Naive thymus-derived CD4-positive, alpha-beta T cell (primary cell): ENCODE results near the gene FRMD4A. TPM values are rescaled to one million over a fixed set of nuclear protein-coding genes. Genes with fewer than 3 reads are reported as not detected.

Source experiments
- ATAC-seq: fragments of 150-1000 bp; cut with Tn5 transposase; 2 replicates; pipeline ENCODE4 v1.10.0; 2021; ENCODE audit warnings: mild to moderate bottlenecking, moderate library complexity
- CTCF ChIA-PET: fragments of 350-600 bp; sonication (Branson Sonifier 250); formaldehyde crosslinking; loops from one replicate; lab custom pipeline; 2021; ENCODE audit warnings: antibody characterized with exemption; lab: Charles Lee
- POLR2A ChIA-PET: fragments of 350-600 bp; sonication (Branson Sonifier 250); formaldehyde crosslinking; loops from one replicate; lab custom pipeline; 2021; ENCODE audit warnings: antibody characterized with exemption, inconsistent platforms; lab: Charles Lee
- DNase-seq, 9 donors: peaks; one replicate each; pipeline versions ENCODE4 v3.0.0 to v3.0.0-alpha.2; 2020 to 2022; ENCODE audit warnings: mixed read lengths in 1 of 9
- H3K27ac ChIP-seq: one replicate; pipeline ENCODE4 v1.7.0; 2013; ENCODE audit warnings: mild to moderate bottlenecking, low read depth, low read length, moderate library complexity
- H3K27me3 ChIP-seq, 2 donors: one replicate each; pipeline ENCODE4 v1.7.0; 2013; ENCODE audit warnings: low read length in 2 of 2, mild to moderate bottlenecking in 2 of 2, moderate library complexity in 2 of 2; ENCODE audit not compliant: control insufficient read depth in 2 of 2, insufficient read depth in 2 of 2
- H3K36me3 ChIP-seq, 3 experiments: 1 replicate in 2 of 3; 2 replicates in 1 of 3; pipeline ENCODE4 v1.7.0; 2013; ENCODE audit warnings: low read length in 3 of 3, mild to moderate bottlenecking in 3 of 3, moderate library complexity in 1 of 3; ENCODE audit not compliant: insufficient read depth in 3 of 3, control insufficient read depth in 2 of 3
- H3K4me1 ChIP-seq, 2 donors: one replicate each; pipeline ENCODE4 v1.7.0; 2013; ENCODE audit warnings: low read length in 2 of 2, mild to moderate bottlenecking in 2 of 2, moderate library complexity in 1 of 2; ENCODE audit not compliant: control insufficient read depth in 2 of 2, insufficient read depth in 2 of 2
- H3K4me3 ChIP-seq: 2 replicates; pipeline ENCODE4 v1.7.0; 2013; ENCODE audit warnings: mild to moderate bottlenecking, low read length
- H3K9me3 ChIP-seq, 3 experiments: 1 replicate in 2 of 3; 2 replicates in 1 of 3; pipeline ENCODE4 v1.7.0; 2013; ENCODE audit warnings: low read length in 3 of 3; ENCODE audit not compliant: control insufficient read depth in 2 of 3
- H3K27ac Mint-ChIP-seq, 9 donors: one replicate each; pipeline ENCODE4 v1.8.0; 2020 to 2022; ENCODE audit warnings: mixed read lengths in 9 of 9, mild to moderate bottlenecking in 8 of 9, moderate library complexity in 5 of 9, inconsistent platforms in 2 of 9
- H3K27me3 Mint-ChIP-seq, 5 donors: one replicate each; pipeline ENCODE4 v1.8.0; 2021 to 2022; ENCODE audit warnings: mixed read lengths in 5 of 5, mild to moderate bottlenecking in 1 of 5
- H3K36me3 Mint-ChIP-seq, 5 donors: one replicate each; pipeline ENCODE4 v1.8.0; 2020 to 2022; ENCODE audit warnings: mixed read lengths in 5 of 5, mild to moderate bottlenecking in 3 of 5, inconsistent platforms in 1 of 5
- H3K4me1 Mint-ChIP-seq, 7 donors: one replicate each; pipeline ENCODE4 v1.8.0; 2020 to 2022; ENCODE audit warnings: mixed read lengths in 7 of 7, mild to moderate bottlenecking in 3 of 7, inconsistent platforms in 1 of 7
- H3K4me3 Mint-ChIP-seq, 10 donors: one replicate each; pipeline ENCODE4 v1.8.0; 2020 to 2022; ENCODE audit warnings: mild to moderate bottlenecking in 10 of 10, mixed read lengths in 10 of 10, moderate library complexity in 6 of 10, inconsistent platforms in 2 of 10
- H3K9me3 Mint-ChIP-seq, 11 donors: one replicate each; pipeline ENCODE4 v1.8.0; 2020 to 2022; ENCODE audit warnings: mixed read lengths in 11 of 11, mild to moderate bottlenecking in 4 of 11, inconsistent platforms in 1 of 11, moderate library complexity in 1 of 11
- intact Hi-C, 2 donors: fragments of 100-400 bp; cut with micrococcal nuclease; formaldehyde crosslinking; loops; one replicate each; pipeline ENCODE4 v1.15.1; 2023
- polyA plus RNA-seq, 2 donors: library from polyadenylated mRNA; unstranded; fragments of 300-500 nt; fragmentation: Illumina TruSeq; gene quantifications; one replicate each; pipeline ENCODE4 v1.2.3, GENCODE V29; 2021
- total RNA-seq, 6 experiments: library from RNA in 5 of 6; stranded (reverse) in 5 of 6; gene quantifications; 1 replicate in 5 of 6; 2 replicates in 1 of 6; pipeline ENCODE4 v1.2.3 and lab custom pipeline; 2021 to 2026

Gene FRMD4A
- total and polyA plus RNA-seq, 7 experiments from 2014 or later: 0.10 to 3.1 (median 0.62) TPM

DNA sequence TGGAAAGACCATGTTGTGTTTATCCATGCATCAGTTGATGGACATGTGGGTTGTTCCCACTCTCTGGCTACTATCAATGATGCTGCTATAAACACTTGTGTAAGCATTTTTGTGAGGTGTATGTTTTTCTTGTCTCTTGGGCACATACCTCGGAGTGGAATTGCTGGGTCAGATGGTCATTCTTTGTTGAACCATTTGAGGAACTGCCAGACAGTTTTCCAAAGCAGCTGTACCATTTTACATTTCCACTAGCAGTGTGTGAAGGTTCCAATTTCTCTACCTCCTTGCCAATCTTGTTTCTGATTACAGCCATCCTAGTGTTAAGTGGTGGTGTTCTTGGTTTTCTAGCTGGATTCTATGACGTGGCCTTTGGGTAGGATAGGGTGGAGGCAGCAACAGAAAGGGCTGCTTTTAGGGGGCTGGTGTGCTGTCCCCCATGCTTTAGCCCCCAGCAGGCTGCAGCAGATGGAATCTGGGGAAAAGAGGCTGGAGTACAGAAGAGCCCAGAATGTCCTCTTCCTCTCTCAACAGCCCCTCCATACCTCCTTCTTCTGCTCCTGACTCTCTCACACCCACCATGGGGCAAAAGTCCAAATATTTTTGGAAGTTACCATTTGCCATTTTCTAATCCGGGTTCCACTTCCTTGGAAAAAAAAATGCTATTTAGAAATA, 352.7 kb downstream of the FRMD4A start:
- Histone ChIP-seq H3K36me3 (no peaks in the 10 kb centered on the region), H3K27me3 (no peaks in the 10 kb centered on the region), H3K27ac (no peak overlapping the region), H3K9me3 (no peaks in the 10 kb centered on the region), H3K4me3 (no peak overlapping the region), H3K4me1 (no peaks in the 10 kb centered on the region)
- Mint-ChIP-seq H3K27ac (no peak overlapping the region), H3K9me3 (no peaks in the 10 kb centered on the region), H3K27me3 (no peaks in the 10 kb centered on the region), H3K4me1 (no peaks in the 10 kb centered on the region), H3K36me3 (no peaks in the 10 kb centered on the region), H3K4me3 (no peak overlapping the region)
- DNase-seq: no peak
- ATAC-seq: no peak
- intact Hi-C loops: no loop called here
- CTCF ChIA-PET: no interaction called here
- POLR2A ChIA-PET: no interaction called here

GRCh38 chr10:13973742-13974141, 357.0 kb downstream of the FRMD4A start:
- ATAC-seq: no peak
- intact Hi-C loops: no loop called here

GRCh38 chr10:13972609-13973008, 358.1 kb downstream of the FRMD4A start:
- no peaks in the 10 kb centered on the region for H3K36me3 Mint-ChIP-seq
- ChIA-PET POLR2A (no interaction called here), CTCF (interaction anchor here (0.5 kb wide), 1 partner anchor 90 kb away, joined by 3 read pairs; no protein-coding TSS in a partner anchor)

More at GRCh38 chr10:13973742-13974141, 357.0 kb downstream of the FRMD4A start:
- no peaks in the 10 kb centered on the region for H3K36me3 ChIP-seq
- H3K4me1 Mint-ChIP-seq: no peaks in the 10 kb centered on the region
- no peaks in the 10 kb centered on the region for H3K36me3 Mint-ChIP-seq
- H3K9me3 ChIP-seq: no peaks in the 10 kb centered on the region
- H3K27ac Mint-ChIP-seq: no peak overlapping the region
- H3K27me3 Mint-ChIP-seq: peaks cover 0 to 7% (median 0%) of the 10 kb centered on the region in 5 donors
- H3K4me3 ChIP-seq: no peak overlapping the region
- ChIA-PET CTCF (no interaction called here), POLR2A (no interaction called here)
- no peaks in the 10 kb centered on the region for H3K9me3 Mint-ChIP-seq
- H3K27ac ChIP-seq: no peak overlapping the region
- H3K27me3 ChIP-seq: no peaks in the 10 kb centered on the region
- no peaks in the 10 kb centered on the region for H3K4me1 ChIP-seq
- DNase-seq: no peak
- H3K4me3 Mint-ChIP-seq: no peak overlapping the region

DNA sequence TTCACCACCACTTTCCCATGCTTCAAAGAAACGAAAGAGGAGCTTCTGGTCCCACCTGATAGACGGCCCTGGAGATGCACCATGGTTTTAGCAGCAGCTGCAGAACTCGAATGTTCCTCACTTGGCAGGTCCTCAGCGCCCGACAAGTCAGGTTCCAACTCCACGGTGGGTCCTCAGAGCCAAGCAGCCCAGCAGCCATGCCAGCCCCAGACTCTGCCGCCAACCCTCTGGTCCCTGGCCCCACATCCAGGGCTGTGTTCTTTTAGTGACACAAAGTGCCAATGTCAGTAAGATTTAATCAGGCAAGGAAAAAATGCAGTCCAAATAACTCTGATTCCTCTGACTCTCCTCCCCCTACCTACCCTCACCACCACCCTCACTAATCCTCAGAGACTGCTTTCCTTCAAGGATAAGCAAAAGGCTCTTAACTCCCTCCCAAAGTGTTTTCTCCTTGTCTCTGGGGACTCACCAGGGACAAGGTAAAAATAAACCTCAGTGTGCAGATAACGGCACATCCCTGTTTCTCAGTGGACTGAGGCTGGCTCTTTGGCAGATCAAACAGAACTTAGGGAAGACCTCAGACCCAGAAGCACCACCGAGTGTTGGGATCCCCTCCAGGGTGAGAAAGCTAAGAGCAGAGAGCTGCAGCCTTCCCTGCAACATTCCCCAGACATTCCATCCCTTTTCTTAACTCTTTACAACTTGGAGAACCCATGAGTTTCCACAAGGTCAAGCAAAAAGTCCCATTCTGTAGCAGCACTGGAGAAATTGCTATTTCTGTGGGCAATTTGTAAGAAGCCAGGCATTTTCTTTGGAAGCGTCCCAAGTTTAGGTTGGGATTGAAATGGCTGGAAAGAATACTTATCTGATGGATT, 358.9 kb downstream of the FRMD4A start:
- H3K36me3 Mint-ChIP-seq: no peaks in the 10 kb centered on the region
- H3K27ac Mint-ChIP-seq: peak overlapping the region in 1 of 9 donors; percentile 18
- peaks cover 0 to 7% (median 0%) of the 10 kb centered on the region in 5 donors for H3K27me3 Mint-ChIP-seq
- ATAC-seq (no peak), DNase-seq (no peak)
- H3K9me3 Mint-ChIP-seq: peaks cover 0 to under 1% (median 0%) of the 10 kb centered on the region in 11 donors
- ChIA-PET CTCF (interaction anchor here (0.5 kb wide), 1 partner anchor 91 kb away, joined by 3 read pairs; no protein-coding TSS in a partner anchor), POLR2A (interaction anchor here (1.5 kb wide), 1 partner anchor 9 kb away, joined by 4 read pairs; no protein-coding TSS in a partner anchor)
- Histone ChIP-seq H3K4me3 (no peak overlapping the region), H3K27ac (no peak overlapping the region), H3K9me3 (no peaks in the 10 kb centered on the region), H3K36me3 (no peaks in the 10 kb centered on the region), H3K4me1 (no peaks in the 10 kb centered on the region), H3K27me3 (no peaks in the 10 kb centered on the region)
- no peaks in the 10 kb centered on the region for H3K4me1 Mint-ChIP-seq
- no peak overlapping the region for H3K4me3 Mint-ChIP-seq
- intact Hi-C loops: no loop called here

More at GRCh38 chr10:13972609-13973008, 358.1 kb downstream of the FRMD4A start:
- H3K27ac ChIP-seq: no peak overlapping the region
- no peak overlapping the region for H3K27ac Mint-ChIP-seq
- H3K4me3 Mint-ChIP-seq: no peak overlapping the region
- H3K27me3 Mint-ChIP-seq: peaks cover 0 to 7% (median 0%) of the 10 kb centered on the region in 5 donors
- no peak for DNase-seq
- H3K4me1 ChIP-seq: no peaks in the 10 kb centered on the region
- H3K9me3 Mint-ChIP-seq: no peaks in the 10 kb centered on the region
- no peaks in the 10 kb centered on the region for H3K27me3 ChIP-seq
- intact Hi-C loops: no loop called here
- no peak for ATAC-seq
- no peaks in the 10 kb centered on the region for H3K36me3 ChIP-seq
- no peak overlapping the region for H3K4me3 ChIP-seq
- H3K9me3 ChIP-seq: no peaks in the 10 kb centered on the region
- H3K4me1 Mint-ChIP-seq: no peaks in the 10 kb centered on the region

GRCh38 chr10:13970957-13971353, 359.8 kb downstream of the FRMD4A start:
- DNase-seq (no peak), ATAC-seq (no peak)
- Mint-ChIP-seq H3K4me1 (no peaks in the 10 kb centered on the region), H3K27ac (no peak overlapping the region), H3K36me3 (no peaks in the 10 kb centered on the region), H3K4me3 (no peak overlapping the region), H3K9me3 (peaks cover 0 to 3% (median 0%) of the 10 kb centered on the region in 11 donors), H3K27me3 (peaks cover 0 to 7% (median 0%) of the 10 kb centered on the region in 5 donors)
- POLR2A ChIA-PET: interaction anchor here (1.5 kb wide), 1 partner anchor 8 kb away, joined by 4 read pairs; no protein-coding TSS in a partner anchor
- H3K27me3 ChIP-seq: no peaks in the 10 kb centered on the region
- intact Hi-C loops: no loop called here
- CTCF ChIA-PET: no interaction called here
- H3K4me1 ChIP-seq: no peaks in the 10 kb centered on the region
- no peak overlapping the region for H3K4me3 ChIP-seq
- H3K27ac ChIP-seq: no peak overlapping the region
- no peaks in the 10 kb centered on the region for H3K36me3 ChIP-seq
- no peaks in the 10 kb centered on the region for H3K9me3 ChIP-seq

DNA sequence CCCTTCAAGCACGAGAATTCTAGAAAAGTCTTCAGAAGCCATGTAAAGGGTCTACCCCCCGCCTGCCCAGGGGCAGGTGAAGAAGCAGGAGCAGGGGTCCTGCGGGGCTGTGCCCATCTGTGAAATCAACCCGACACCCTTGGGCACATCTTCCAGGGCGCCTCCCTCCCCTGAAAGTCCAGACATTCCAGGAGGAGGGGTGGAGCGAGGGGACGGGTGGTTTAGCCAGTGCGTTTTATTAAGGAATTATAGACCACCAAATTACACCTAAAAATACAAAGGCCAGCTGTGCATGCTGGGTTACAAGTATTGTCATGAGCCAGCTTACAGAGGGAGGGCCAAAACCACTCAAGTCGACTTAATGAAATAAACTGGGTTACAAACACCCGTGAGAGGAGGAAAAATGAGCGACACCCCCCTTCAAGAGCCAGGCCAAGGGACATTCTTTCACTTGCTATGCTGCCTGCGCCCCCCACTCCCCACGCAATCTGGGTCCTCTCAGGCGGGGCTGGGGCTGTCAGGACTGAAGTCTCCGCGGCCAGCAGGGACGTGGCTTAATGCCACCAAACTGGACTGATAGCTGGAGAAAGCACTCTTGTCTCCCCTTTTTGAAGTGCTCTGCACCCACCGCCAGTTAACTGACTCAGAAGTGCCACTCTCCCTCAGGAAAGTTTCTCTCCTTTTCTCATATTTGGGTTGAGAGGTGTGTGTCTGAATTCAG, 360.3 kb downstream of the FRMD4A start:
- Mint-ChIP-seq H3K4me1 (no peaks in the 10 kb centered on the region), H3K27ac (no peak overlapping the region), H3K27me3 (peaks cover 0 to 7% (median 0%) of the 10 kb centered on the region in 5 donors), H3K9me3 (peaks cover 0 to 3% (median 0%) of the 10 kb centered on the region in 11 donors), H3K36me3 (no peaks in the 10 kb centered on the region), H3K4me3 (no peak overlapping the region)
- H3K36me3 ChIP-seq: no peaks in the 10 kb centered on the region
- H3K4me1 ChIP-seq: no peaks in the 10 kb centered on the region
- no peak for ATAC-seq
- H3K4me3 ChIP-seq: no peak overlapping the region
- intact Hi-C loops: no loop called here
- CTCF ChIA-PET: no interaction called here
- POLR2A ChIA-PET: interaction anchor here (1.5 kb wide), 1 partner anchor 8 kb away, joined by 4 read pairs; no protein-coding TSS in a partner anchor
- no peak overlapping the region for H3K27ac ChIP-seq
- no peaks in the 10 kb centered on the region for H3K27me3 ChIP-seq
- no peak for DNase-seq
- H3K9me3 ChIP-seq: no peaks in the 10 kb centered on the region
